Stimulated activated naive CD4-positive, alpha-beta T cell treated with Interleukin-2 at 50 U/mL for 16 hours (primary cell): ENCODE results near the gene LPIN1.

ENCODE experiments used
- DNase-seq: peaks from one replicate; lab custom pipeline; 2025; lab: John Stamatoyannopoulos, UW

The LPIN1 gene

GRCh38 chr2:11746376-11746806 lies at the start of gene LPIN1:
TSS of gene LPIN1 (plus strand) at chr2:11746632. CDS start at chr2:11765542, 18,910 bp downstream.
- peak; percentile 87 for DNase-seq

- no peak for DNase-seq
Measured at GRCh38 chr2:11696736-11697102, 49.7 kb upstream of the LPIN1 start.

GRCh38 chr2:11697103-11697871 lies 49.1 kb upstream of the LPIN1 start:
- DNase-seq: no peak

GRCh38 chr2:11698009-11698922 lies 48.2 kb upstream of the LPIN1 start:
- no peak for DNase-seq

GRCh38 chr2:11699686-11700670 lies 46.5 kb upstream of the LPIN1 start:
- no peak for DNase-seq

GRCh38 chr2:11701206-11701605 lies 45.2 kb upstream of the LPIN1 start:
- DNase-seq: no peak

- no peak for DNase-seq
Measured at GRCh38 chr2:11701751-11702301, 44.6 kb upstream of the LPIN1 start.

- no peak for DNase-seq
Measured at GRCh38 chr2:11702946-11703345, 43.5 kb upstream of the LPIN1 start.

- DNase-seq: no peak
Measured at GRCh38 chr2:11703700-11704099, 42.7 kb upstream of the LPIN1 start.

GRCh38 chr2:11705063-11705462 lies 41.4 kb upstream of the LPIN1 start:
- no peak for DNase-seq

GRCh38 chr2:11705711-11706110 lies 40.7 kb upstream of the LPIN1 start:
- no peak for DNase-seq

- DNase-seq: no peak
Measured at GRCh38 chr2:11708106-11708505, 38.3 kb upstream of the LPIN1 start.

GRCh38 chr2:11709293-11709692 lies 37.1 kb upstream of the LPIN1 start:
- DNase-seq: no peak

- DNase-seq: no peak
Measured at GRCh38 chr2:11710210-11710609, 36.2 kb upstream of the LPIN1 start.

- no peak for DNase-seq
Measured at GRCh38 chr2:11710632-11711353, 35.6 kb upstream of the LPIN1 start.

- no peak for DNase-seq
Measured at GRCh38 chr2:11711354-11711716, 35.1 kb upstream of the LPIN1 start.

GRCh38 chr2:11711751-11712150 lies 34.7 kb upstream of the LPIN1 start:
- DNase-seq: no peak

- DNase-seq: no peak
Measured at GRCh38 chr2:11712866-11713265, 33.6 kb upstream of the LPIN1 start.

- no peak for DNase-seq
Measured at GRCh38 chr2:11713815-11714214, 32.6 kb upstream of the LPIN1 start.

- DNase-seq: no peak
Measured at GRCh38 chr2:11715987-11716652, 30.3 kb upstream of the LPIN1 start.
